WTC11 (cell line): ENCODE measurements around the gene AKR1C2. TPM values are rescaled to one million over a fixed set of nuclear protein-coding genes. Genes with fewer than 3 reads are reported as not detected.
"Not testable (repeated sequence)": the region's sequence is repeated elsewhere in the genome, so short reads cannot be mapped to it uniquely, and the experiment has no call there.

Experiments used
- ATAC-seq: fragments of 200-7000 bp; cut with Tn5 transposase; 2 replicates; pipeline ENCODE4 v1.10.0; 2021; ENCODE audit warnings: mild to moderate bottlenecking, moderate library complexity
- CTCF ChIA-PET: fragments of 300-600 bp; sonication (Branson Sonifier 250); formaldehyde crosslinking; loops from one replicate; lab custom pipeline; 2021; ENCODE audit warnings: antibody characterized with exemption; lab: Charles Lee
- POLR2A ChIA-PET: fragments of 350-600 bp; sonication (Branson Sonifier 250); formaldehyde crosslinking; loops from one replicate; lab custom pipeline; 2021; ENCODE audit warnings: antibody characterized with exemption; lab: Charles Lee
- DNase-seq: peaks from one replicate; pipeline ENCODE4 v3.0.0; 2021; ENCODE audit warnings: low spot score
- H3K27ac Mint-ChIP-seq: 2 replicates; pipeline ENCODE4 v1.8.0; 2021; ENCODE audit warnings: mixed read lengths
- H3K27me3 Mint-ChIP-seq: 2 replicates; pipeline ENCODE4 v1.8.0; 2021; ENCODE audit warnings: low read depth, mild to moderate bottlenecking, moderate library complexity, mixed read lengths
- H3K36me3 Mint-ChIP-seq: 2 replicates; pipeline ENCODE4 v1.8.0; 2021; ENCODE audit warnings: mixed read lengths
- H3K4me1 Mint-ChIP-seq: 2 replicates; pipeline ENCODE4 v1.8.0; 2022; ENCODE audit warnings: mixed read lengths
- H3K4me3 Mint-ChIP-seq: 2 replicates; pipeline ENCODE4 v1.8.0; 2021; ENCODE audit warnings: mild to moderate bottlenecking, moderate library complexity, mixed read lengths
- H3K9me3 Mint-ChIP-seq: 2 replicates; pipeline ENCODE4 v1.8.0; 2021; ENCODE audit warnings: mixed read lengths
- CDX4 ChIP-seq: fragments of 250-450 bp; sonication (Bioruptor Pico); IDR thresholded peaks from 2 replicates; pipeline ENCODE4 v1.9.0; 2021; ENCODE audit warnings: moderate library complexity, mild to moderate bottlenecking, inconsistent platforms, borderline replicate concordance
- CREM ChIP-seq: sonication (generic); formaldehyde crosslinking; IDR thresholded peaks from 2 replicates; pipeline ENCODE4 v1.8.1; 2022; ENCODE audit warnings: mild to moderate bottlenecking, missing genetic modification reagents, moderate library complexity
- ESRRA ChIP-seq: sonication (generic); formaldehyde crosslinking; IDR thresholded peaks from 2 replicates; pipeline ENCODE4 v1.8.1; 2022; ENCODE audit warnings: mild to moderate bottlenecking, missing genetic modification reagents, borderline replicate concordance
- FOXK1 ChIP-seq: sonication (generic); formaldehyde crosslinking; IDR thresholded peaks from 2 replicates; pipeline ENCODE4 v1.8.0; 2022; ENCODE audit warnings: mild to moderate bottlenecking, moderate library complexity, missing genetic modification reagents
- FOXP1 ChIP-seq: sonication (generic); formaldehyde crosslinking; IDR thresholded peaks from 2 replicates; pipeline ENCODE4 v1.8.0; 2022; ENCODE audit warnings: missing genetic modification reagents, mild to moderate bottlenecking, moderate library complexity, borderline replicate concordance
- FOXP4 ChIP-seq: sonication (generic); formaldehyde crosslinking; IDR thresholded peaks from 2 replicates; pipeline ENCODE4 v1.8.0; 2022; ENCODE audit warnings: mild to moderate bottlenecking, missing genetic modification reagents
- GRHL2 ChIP-seq: fragments of 250-450 bp; sonication (Bioruptor Pico); IDR thresholded peaks from 2 replicates; pipeline ENCODE4 v1.8.0; 2022; ENCODE audit warnings: mild to moderate bottlenecking, moderate library complexity; ENCODE audit not compliant: insufficient replicate concordance, severe bottlenecking
- HMGA2 ChIP-seq: fragments of 250-450 bp; sonication (Bioruptor Pico); IDR thresholded peaks from 2 replicates; pipeline ENCODE4 v1.4.0; 2021; ENCODE audit warnings: mild to moderate bottlenecking, moderate library complexity
- JUN ChIP-seq: sonication (generic); formaldehyde crosslinking; IDR thresholded peaks from 2 replicates; pipeline ENCODE4 v1.8.0; 2023; ENCODE audit warnings: mild to moderate bottlenecking, missing genetic modification reagents
- NFE2L1 ChIP-seq: sonication (generic); formaldehyde crosslinking; IDR thresholded peaks from 2 replicates; pipeline ENCODE4 v1.8.1; 2023; ENCODE audit warnings: missing genetic modification reagents
- PRDM15 ChIP-seq: sonication (generic); formaldehyde crosslinking; IDR thresholded peaks from 2 replicates; pipeline ENCODE4 v1.8.0; 2022; ENCODE audit warnings: missing genetic modification reagents
- PRRX2 ChIP-seq: fragments of 250-450 bp; sonication (Bioruptor Pico); IDR thresholded peaks from 2 replicates; pipeline ENCODE4 v1.8.0; 2021; ENCODE audit warnings: mild to moderate bottlenecking
- RELA ChIP-seq: sonication (generic); formaldehyde crosslinking; IDR thresholded peaks from 2 replicates; pipeline ENCODE4 v1.8.1; 2022; ENCODE audit warnings: missing genetic modification reagents, mild to moderate bottlenecking, borderline replicate concordance
- SOX15 ChIP-seq: fragments of 250-450 bp; sonication (Bioruptor Pico); IDR thresholded peaks from 2 replicates; pipeline ENCODE4 v1.9.0; 2021; ENCODE audit warnings: mild to moderate bottlenecking
- SP1 ChIP-seq: sonication (generic); formaldehyde crosslinking; conservative IDR thresholded peaks from 2 replicates; pipeline ENCODE4 v1.8.1; 2022; ENCODE audit warnings: missing genetic modification reagents
- TEAD1 ChIP-seq: sonication (generic); formaldehyde crosslinking; IDR thresholded peaks from 2 replicates; pipeline ENCODE4 v1.8.0; 2022; ENCODE audit warnings: mild to moderate bottlenecking, missing genetic modification reagents
- ZNF219 ChIP-seq: sonication (generic); formaldehyde crosslinking; IDR thresholded peaks from 2 replicates; pipeline ENCODE4 v1.8.0; 2023; ENCODE audit warnings: missing genetic modification reagents, mild to moderate bottlenecking, borderline replicate concordance
- total RNA-seq: library from RNA; stranded (reverse); gene quantifications from 3 replicates; pipeline ENCODE4 v1.2.3, GENCODE V29; 2021
- TF ChIP-seq, protein P1 (sequence below): sonication (generic); formaldehyde crosslinking; IDR thresholded peaks from 2 replicates; pipeline ENCODE4 v1.8.1; 2023; ENCODE audit warnings: mild to moderate bottlenecking, missing genetic modification reagents, moderate library complexity
- TF ChIP-seq, protein P2 (sequence below): fragments of 250-450 bp; sonication (Bioruptor Pico); conservative IDR thresholded peaks from 2 replicates; pipeline ENCODE4 v1.9.0; 2021; ENCODE audit warnings: mild to moderate bottlenecking
- TF ChIP-seq, protein P3 (sequence below): sonication (generic); formaldehyde crosslinking; IDR thresholded peaks from 2 replicates; pipeline ENCODE4 v1.8.0; 2023; ENCODE audit warnings: missing genetic modification reagents
- TF ChIP-seq, protein P4 (sequence below): sonication (generic); formaldehyde crosslinking; IDR thresholded peaks from 2 replicates; pipeline ENCODE4 v1.8.0; 2022; ENCODE audit warnings: mild to moderate bottlenecking, missing genetic modification reagents

Gene AKR1C2
- total RNA-seq, 1 experiment from 2014 or later, result 1.2 TPM

DNA sequence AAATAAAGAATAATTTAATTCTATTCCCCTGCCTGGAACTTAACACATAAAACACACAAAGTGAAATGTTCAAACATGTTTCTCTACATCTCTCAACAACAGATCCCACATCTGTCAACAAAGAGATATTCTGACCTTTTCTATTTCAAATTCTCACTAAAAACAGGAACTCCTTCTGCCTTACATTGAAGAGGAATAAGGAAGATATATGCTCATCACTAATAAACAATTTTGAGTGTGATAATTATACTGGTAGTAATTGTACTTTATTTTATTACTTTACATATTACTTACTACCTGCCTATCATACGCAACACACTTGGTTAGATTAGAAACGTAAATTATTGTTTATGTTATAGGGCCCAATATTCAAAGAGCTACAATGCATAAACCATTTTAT, 13.4 kb downstream of the AKR1C2 start (continued):
- no peak for TF ChIP-seq FOXK1
- TF ChIP-seq GRHL2 (CRISPR knock-in tag), result no peak
- TF ChIP-seq NFE2L1 (CRISPR knock-in tag), result no peak
- TF ChIP-seq SP1 (CRISPR knock-in tag), result no peak
- TF ChIP-seq ESRRA, result no peak
- TF ChIP-seq CREM, result no peak

- H3K4me3 Mint-ChIP-seq, ATAC-seq, H3K4me1 Mint-ChIP-seq, DNase-seq, H3K27ac Mint-ChIP-seq, POLR2A ChIA-PET, H3K27me3 Mint-ChIP-seq, H3K36me3 Mint-ChIP-seq, CTCF ChIA-PET: not testable (repeated sequence)
- peaks cover 21% of the 10 kb centered on the region for H3K9me3 Mint-ChIP-seq
These were observed 15.5 kb downstream of the AKR1C2 start for GRCh38 chr10:4988000-4988641.

DNA sequence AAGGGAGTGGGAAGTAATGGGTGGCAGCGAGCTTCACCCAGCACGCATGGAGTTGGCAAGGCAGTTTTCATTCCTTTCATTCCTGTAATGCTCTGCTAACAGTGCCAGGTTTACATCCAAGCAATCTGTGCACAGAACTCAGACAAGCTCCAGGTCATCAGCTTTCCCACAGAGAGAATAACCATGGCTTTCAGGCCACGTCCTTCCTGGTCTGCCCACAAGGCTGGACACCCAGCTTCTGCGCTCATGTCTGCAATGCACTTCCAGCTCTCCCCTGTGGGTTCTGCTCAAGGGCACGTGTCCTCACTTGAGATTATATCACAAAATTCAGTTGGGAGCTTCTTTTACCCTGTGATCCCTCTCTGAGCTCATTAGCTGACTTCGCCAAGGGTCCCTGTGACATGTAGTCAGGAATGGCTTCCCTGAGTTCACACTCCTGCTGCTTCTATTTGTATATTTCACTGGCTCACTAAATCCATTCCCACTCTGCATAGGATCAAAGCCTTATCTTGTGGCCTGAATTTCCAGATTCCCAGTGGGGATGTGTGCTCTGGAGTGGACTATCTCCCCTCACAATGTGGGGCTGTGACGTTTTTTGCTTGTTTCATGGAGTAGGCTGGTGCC, 18.6 kb downstream of the AKR1C2 start:
- POLR2A ChIA-PET, result no interaction called here
- Mint-ChIP-seq H3K27me3 (no peaks in the 10 kb centered on the region; the same call in 1 of the 2 replicates), H3K4me1 (peaks cover 21% of the 10 kb centered on the region), H3K4me3 (no peak overlapping the region), H3K9me3 (peaks cover 21% of the 10 kb centered on the region), H3K27ac (no peak overlapping the region), H3K36me3 (0 out of 2 replicates have a peak, but pooled peaks cover 6% of the 10 kb centered on the region)
- DNase-seq (no peak), ATAC-seq (no peak)
- CTCF ChIA-PET, result interaction anchor here (0.7 to 5.4 kb wide), 2 partner anchors 136 to 170 kb away, joined by 3 to 70 read pairs; no protein-coding TSS in a partner anchor
- TF ChIP-seq PRRX2 (CRISPR knock-in tag) (no peak), FOXK1 (no peak), FOXP4 (CRISPR knock-in tag) (no peak), SP1 (CRISPR knock-in tag) (no peak), RELA (CRISPR knock-in tag) (no peak), CDX4 (CRISPR knock-in tag) (no peak), JUN (CRISPR knock-in tag) (no peak), PRDM15 (no peak), HMGA2 (no peak), SOX15 (CRISPR knock-in tag) (no peak), FOXP1 (no peak), ZNF219 (CRISPR knock-in tag) (no peak), TEAD1 (CRISPR knock-in tag) (no peak)
- TF ChIP-seq, protein P1, sequence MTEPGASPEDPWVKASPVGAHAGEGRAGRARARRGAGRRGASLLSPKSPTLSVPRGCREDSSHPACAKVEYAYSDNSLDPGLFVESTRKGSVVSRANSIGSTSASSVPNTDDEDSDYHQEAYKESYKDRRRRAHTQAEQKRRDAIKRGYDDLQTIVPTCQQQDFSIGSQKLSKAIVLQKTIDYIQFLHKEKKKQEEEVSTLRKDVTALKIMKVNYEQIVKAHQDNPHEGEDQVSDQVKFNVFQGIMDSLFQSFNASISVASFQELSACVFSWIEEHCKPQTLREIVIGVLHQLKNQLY, result no peak
- TF ChIP-seq, protein P2, sequence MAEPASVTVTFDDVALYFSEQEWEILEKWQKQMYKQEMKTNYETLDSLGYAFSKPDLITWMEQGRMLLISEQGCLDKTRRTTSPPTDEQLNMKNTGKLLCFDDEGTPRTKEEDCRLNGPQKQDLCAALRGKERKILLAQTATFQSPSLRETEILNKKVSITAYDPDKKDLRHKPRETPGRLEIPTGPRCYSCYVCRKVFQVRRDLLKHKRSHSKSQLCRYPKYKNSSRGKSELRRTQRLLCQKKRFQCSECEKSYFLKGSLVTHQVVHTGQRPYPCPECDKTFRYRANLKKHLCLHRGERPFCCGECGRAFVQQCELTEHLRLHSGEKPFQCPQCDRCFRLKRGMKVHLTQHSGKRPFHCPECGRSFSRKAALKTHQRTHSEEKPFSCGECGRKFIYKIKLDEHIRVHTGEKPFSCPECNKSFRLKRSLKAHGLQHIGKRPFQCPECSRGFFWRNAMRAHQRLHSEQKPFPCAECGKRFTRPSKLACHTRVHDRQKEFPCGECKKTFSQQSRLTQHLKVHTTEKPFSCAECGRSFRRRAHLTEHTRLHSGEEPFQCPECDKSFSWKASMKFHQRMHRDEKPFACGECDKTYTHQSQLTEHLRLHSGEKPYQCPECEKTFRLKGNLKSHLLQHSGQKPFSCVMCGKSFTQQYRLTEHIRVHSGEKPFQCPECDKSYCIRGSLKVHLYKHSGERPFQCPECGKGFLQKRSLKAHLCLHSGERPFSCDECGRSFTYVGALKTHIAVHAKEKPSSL (CRISPR knock-in tag), result no peak
- TF ChIP-seq, protein P3, sequence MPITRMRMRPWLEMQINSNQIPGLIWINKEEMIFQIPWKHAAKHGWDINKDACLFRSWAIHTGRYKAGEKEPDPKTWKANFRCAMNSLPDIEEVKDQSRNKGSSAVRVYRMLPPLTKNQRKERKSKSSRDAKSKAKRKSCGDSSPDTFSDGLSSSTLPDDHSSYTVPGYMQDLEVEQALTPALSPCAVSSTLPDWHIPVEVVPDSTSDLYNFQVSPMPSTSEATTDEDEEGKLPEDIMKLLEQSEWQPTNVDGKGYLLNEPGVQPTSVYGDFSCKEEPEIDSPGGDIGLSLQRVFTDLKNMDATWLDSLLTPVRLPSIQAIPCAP, result no peak
- TF ChIP-seq, protein P4, sequence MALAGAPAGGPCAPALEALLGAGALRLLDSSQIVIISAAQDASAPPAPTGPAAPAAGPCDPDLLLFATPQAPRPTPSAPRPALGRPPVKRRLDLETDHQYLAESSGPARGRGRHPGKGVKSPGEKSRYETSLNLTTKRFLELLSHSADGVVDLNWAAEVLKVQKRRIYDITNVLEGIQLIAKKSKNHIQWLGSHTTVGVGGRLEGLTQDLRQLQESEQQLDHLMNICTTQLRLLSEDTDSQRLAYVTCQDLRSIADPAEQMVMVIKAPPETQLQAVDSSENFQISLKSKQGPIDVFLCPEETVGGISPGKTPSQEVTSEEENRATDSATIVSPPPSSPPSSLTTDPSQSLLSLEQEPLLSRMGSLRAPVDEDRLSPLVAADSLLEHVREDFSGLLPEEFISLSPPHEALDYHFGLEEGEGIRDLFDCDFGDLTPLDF (CRISPR knock-in tag), result no peak
